Esophagus squamous epithelium (tissue), 5 donors: ENCODE results near the gene GJA10. TPM values are rescaled to one million over a fixed set of nuclear protein-coding genes. Genes with fewer than 3 reads are reported as not detected.
"Not testable (repeated sequence)": the region's sequence is repeated elsewhere in the genome, so short reads cannot be mapped to it uniquely, and the experiment has no call there.

ENCODE experiments used
- DNase-seq: peaks from one replicate; lab custom pipeline; 2025; lab: John Stamatoyannopoulos, UW
- H3K27ac ChIP-seq, 4 donors: fragments of 200-600 bp; sonication (generic); one replicate each; pipeline ENCODE4 v1.5.1; 2016 to 2019; ENCODE audit warnings: mild to moderate bottlenecking in 1 of 4
- H3K27me3 ChIP-seq, 4 donors: fragments of 200-600 bp; sonication (generic); 1 replicate in 3 of 4; 2 replicates in 1 of 4; pipeline versions ENCODE4 v1.5.1 to v1.6.0; 2017 to 2021; ENCODE audit warnings: antibody characterized with exemption in 1 of 4
- H3K36me3 ChIP-seq, 3 donors: fragments of 200-600 bp; sonication (generic); one replicate each; pipeline ENCODE4 v1.5.1; 2016 to 2019
- H3K4me1 ChIP-seq, 3 donors: fragments of 200-600 bp; sonication (generic); one replicate each; pipeline ENCODE4 v1.5.1; 2017 to 2019
- H3K4me3 ChIP-seq, 4 donors: fragments of 200-600 bp; sonication (generic); 1 replicate in 3 of 4; 2 replicates in 1 of 4; pipeline ENCODE4 v1.5.1; 2016 to 2019; ENCODE audit warnings: mild to moderate bottlenecking in 2 of 4, moderate library complexity in 1 of 4
- H3K9me3 ChIP-seq, 3 donors: fragments of 200-600 bp; sonication (generic); one replicate each; pipeline ENCODE4 v1.5.1; 2016 to 2019
- POLR2A ChIP-seq, 4 donors: fragments of 450-650 bp; IDR thresholded peaks; one replicate each; pipeline ENCODE4 v1.6.1; 2017; ENCODE audit warnings: antibody characterized with exemption in 4 of 4, mild to moderate bottlenecking in 4 of 4, moderate library complexity in 3 of 4
- WGBS, 2 donors: methylation state at CpG; one replicate each; pipeline ENCODE4 v1.1.5; 2018; 5-methylcytosine and 5-hydroxymethylcytosine counted together
- intact Hi-C: fragments of 100-400 bp; cut with DNase I; formaldehyde crosslinking; loops from one replicate; pipeline ENCODE4 v1.15.0; 2022
- total RNA-seq, 4 donors: library from RNA; depleted of rRNA; stranded (reverse); fragments of >200 nt; gene quantifications; one replicate each; pipeline ENCODE4 v1.1.0, GENCODE V29; 2016
- TF ChIP-seq, protein P1 (sequence below), 6 experiments: fragments of 450-650 bp in 4 of 6; fragments of 200-600 bp in 2 of 6; sonication (generic) in 2 of 6; IDR thresholded peaks; one replicate each; pipeline ENCODE4 v1.5.1; 2016 to 2019; ENCODE audit warnings: antibody characterized with exemption in 6 of 6, mild to moderate bottlenecking in 4 of 6, moderate library complexity in 4 of 6
- donor health status: DM: yes; HTN: yes; CAD: no.

GJA10 gene
- total RNA-seq, 4 donors from 2014 or later: not detected

DNA sequence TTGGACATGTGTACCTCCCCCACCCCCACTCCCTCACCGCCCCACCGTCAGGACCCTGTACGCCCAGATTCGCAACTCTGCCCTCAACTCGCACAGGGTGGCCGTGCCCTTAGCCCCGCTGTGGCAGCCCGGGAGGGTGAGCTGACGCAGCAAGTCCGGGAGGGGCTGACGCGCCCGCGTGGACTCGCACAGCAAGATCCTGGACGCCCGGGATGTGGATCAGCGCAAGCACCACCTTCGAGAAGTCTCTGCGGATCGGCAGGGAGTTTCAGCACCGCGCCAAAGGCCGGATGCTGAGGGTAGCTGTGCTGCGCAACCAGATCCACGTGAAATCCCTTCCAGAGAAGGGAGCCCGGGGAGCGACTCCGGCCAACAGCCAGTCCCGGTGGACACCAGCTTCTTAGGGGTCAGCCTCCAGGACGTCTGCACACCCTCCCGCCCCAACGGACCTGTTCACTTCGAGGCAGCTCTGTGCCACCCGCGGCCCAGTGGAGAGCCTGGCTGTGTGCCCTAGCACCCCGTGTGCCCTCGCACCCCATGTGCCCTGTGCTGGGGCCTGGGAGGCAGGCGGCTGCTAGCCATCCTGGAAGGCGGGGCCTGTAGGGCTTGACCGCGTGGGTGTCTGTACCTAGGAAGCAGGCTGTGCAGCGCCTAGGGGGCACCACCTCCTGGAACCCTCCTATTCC lies 6.7 kb upstream of the GJA10 start:
- peaks cover 0 to 10% (median 0%) of the 10 kb centered on the region in 3 donors for H3K4me1 ChIP-seq
- no peaks in the 10 kb centered on the region for H3K36me3 ChIP-seq
- H3K9me3 ChIP-seq: no peaks in the 10 kb centered on the region
- H3K27ac ChIP-seq: no peak overlapping the region
- H3K4me3 ChIP-seq: no peak overlapping the region
- intact Hi-C loops: no loop called here
- peaks cover 0 to 52% (median 1%) of the 10 kb centered on the region in 4 donors for H3K27me3 ChIP-seq
- TF ChIP-seq, protein P1, sequence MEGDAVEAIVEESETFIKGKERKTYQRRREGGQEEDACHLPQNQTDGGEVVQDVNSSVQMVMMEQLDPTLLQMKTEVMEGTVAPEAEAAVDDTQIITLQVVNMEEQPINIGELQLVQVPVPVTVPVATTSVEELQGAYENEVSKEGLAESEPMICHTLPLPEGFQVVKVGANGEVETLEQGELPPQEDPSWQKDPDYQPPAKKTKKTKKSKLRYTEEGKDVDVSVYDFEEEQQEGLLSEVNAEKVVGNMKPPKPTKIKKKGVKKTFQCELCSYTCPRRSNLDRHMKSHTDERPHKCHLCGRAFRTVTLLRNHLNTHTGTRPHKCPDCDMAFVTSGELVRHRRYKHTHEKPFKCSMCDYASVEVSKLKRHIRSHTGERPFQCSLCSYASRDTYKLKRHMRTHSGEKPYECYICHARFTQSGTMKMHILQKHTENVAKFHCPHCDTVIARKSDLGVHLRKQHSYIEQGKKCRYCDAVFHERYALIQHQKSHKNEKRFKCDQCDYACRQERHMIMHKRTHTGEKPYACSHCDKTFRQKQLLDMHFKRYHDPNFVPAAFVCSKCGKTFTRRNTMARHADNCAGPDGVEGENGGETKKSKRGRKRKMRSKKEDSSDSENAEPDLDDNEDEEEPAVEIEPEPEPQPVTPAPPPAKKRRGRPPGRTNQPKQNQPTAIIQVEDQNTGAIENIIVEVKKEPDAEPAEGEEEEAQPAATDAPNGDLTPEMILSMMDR (IDR thresholded peaks at IDR 0.05): no peak
- DNase-seq: no peak
- WGBS, 2 donors: 33 to 73% methylated on average over 3 to 12 of the region's 43 CpGs

DNA sequence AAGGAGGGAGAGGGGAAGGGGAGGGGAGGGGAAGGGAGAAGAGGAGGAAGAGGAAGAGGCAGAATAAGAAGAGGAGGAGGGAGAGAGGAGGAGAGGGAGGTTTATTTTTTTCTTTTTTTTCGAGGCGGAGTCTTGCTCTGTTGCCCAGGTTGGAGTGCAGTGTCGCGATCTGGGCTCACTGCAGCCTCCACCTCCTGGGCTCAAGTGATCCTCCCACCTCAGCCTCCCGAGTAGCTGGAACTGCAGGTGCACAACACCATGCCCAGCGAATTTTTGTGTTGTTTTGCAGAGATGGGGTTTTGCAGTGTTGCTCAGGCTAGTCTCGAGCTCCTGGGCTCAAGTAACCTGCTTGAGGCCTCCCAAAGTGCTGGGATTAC lies 6.1 kb upstream of the GJA10 start:
- TF ChIP-seq, protein P1 (IDR thresholded peaks at IDR 0.05): no peak
- no peak for TF ChIP-seq POLR2A (IDR thresholded peaks at IDR 0.05)

DNA sequence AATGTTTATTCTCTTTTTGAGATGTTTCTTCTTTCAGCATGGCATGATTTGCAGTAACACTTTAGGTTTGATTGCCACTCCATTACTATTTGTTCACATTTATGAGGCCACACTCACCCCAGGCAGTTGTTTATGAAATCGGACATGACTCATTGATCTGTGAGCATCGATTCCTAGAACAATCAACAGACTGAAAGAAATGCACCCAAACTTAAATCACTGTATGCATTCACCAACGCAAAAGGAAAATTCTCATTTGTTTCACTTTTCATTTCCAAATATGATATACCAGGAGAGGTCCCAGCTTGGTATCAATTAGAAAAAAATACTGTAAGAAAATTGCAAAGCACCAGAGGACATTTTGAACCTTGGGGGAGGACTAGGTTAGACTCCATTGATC lies 5.4 kb upstream of the GJA10 start:
- H3K27me3 ChIP-seq: peaks cover 0 to 64% (median 1%) of the 10 kb centered on the region in 4 donors
- H3K4me1 ChIP-seq: peaks cover 0 to 10% (median 0%) of the 10 kb centered on the region in 3 donors
- DNase-seq: no peak
- no peak overlapping the region for H3K4me3 ChIP-seq
- no peaks in the 10 kb centered on the region for H3K9me3 ChIP-seq
- no peaks in the 10 kb centered on the region for H3K36me3 ChIP-seq
- intact Hi-C loops: no loop called here
- no peak overlapping the region for H3K27ac ChIP-seq
- 55 to 56% methylated on average over 3 of the region's 3 CpGs for WGBS, 2 donors
- TF ChIP-seq, protein P1 (IDR thresholded peaks at IDR 0.05): no peak
- no peak for TF ChIP-seq POLR2A (IDR thresholded peaks at IDR 0.05)

More for the DNA sequence above, 6.1 kb upstream of the GJA10 start:
- Histone ChIP-seq H3K27me3 (peaks cover 0 to 57% (median 1%) of the 10 kb centered on the region in 4 donors), H3K4me3 (no peak overlapping the region), H3K4me1 (peaks cover 0 to 10% (median 0%) of the 10 kb centered on the region in 3 donors), H3K36me3 (no peaks in the 10 kb centered on the region), H3K9me3 (no peaks in the 10 kb centered on the region), H3K27ac (no peak overlapping the region)
- intact Hi-C loops: no loop called here
- 85 to 89% methylated on average over 7 of the region's 7 CpGs for WGBS, 2 donors
- no peak for DNase-seq

DNA sequence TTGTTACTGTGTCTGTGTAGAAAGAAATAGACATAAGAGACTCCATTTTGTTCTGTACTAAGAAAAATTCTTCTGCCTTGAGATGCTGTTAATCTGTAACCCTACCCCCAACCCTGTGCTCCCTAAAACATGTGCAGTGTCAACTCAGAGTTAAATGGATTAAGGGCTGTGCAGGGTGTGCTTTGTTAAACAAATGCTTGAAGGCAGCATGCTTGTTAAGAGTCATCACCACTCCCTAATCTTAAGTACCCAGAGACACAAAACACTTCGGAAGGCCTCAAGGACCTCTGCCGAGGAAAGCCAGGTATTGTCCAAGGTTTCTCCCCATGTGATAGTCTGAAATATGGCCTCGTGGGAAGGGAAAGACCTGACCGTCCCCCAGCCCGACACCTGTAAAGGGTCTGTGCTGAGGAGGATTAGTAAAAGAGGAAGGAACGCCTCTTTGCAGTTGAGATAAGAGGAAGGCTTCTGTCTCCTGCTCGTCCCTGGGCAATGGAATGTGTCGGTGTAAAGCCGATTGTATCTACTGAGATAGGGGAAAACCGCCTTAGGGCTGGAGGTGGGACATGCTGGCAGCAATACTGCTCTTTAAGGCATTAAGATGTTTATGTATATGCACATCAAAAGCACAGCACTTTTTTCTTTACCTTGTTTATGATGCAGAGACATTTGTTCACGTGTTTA lies 3.3 kb upstream of the GJA10 start:
- DNase-seq, intact Hi-C loops, H3K9me3 ChIP-seq, H3K4me3 ChIP-seq, H3K36me3 ChIP-seq, H3K27ac ChIP-seq: not testable (repeated sequence)
- 8 to 11% methylated on average over 5 to 6 of the region's 11 CpGs for WGBS, 2 donors
- Histone ChIP-seq H3K4me1 (peaks cover 0 to 10% (median 0%) of the 10 kb centered on the region in 3 donors), H3K27me3 (peaks cover 0 to 85% (median 2%) of the 10 kb centered on the region in 4 donors)

DNA sequence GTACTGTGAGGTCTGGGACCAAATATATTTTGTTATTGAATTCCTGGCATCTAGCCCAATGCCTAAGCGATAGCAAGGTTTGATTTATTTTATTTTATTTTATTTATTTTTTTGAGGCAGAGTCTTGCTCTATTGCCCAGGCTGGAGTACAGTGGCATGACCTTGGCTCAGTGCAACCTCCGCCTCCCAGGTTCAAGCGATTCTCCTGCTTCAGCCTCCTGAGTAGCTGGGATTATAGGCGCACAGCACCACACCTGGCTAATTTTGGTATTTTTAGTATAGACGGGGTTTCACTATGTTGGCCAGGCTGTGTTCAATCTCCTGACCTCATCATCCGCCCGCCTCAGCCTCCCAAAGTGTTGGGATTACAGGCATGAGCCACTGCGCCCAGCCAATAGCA lies 1.7 kb upstream of the GJA10 start:
- H3K27ac ChIP-seq, H3K4me1 ChIP-seq, H3K36me3 ChIP-seq, H3K9me3 ChIP-seq, H3K4me3 ChIP-seq, DNase-seq, intact Hi-C loops: not testable (repeated sequence)
- H3K27me3 ChIP-seq: peaks cover 0 to 83% (median 2%) of the 10 kb centered on the region in 4 donors
- WGBS, 2 donors: 68 to 89% methylated on average over 7 to 8 of the region's 8 CpGs

DNA sequence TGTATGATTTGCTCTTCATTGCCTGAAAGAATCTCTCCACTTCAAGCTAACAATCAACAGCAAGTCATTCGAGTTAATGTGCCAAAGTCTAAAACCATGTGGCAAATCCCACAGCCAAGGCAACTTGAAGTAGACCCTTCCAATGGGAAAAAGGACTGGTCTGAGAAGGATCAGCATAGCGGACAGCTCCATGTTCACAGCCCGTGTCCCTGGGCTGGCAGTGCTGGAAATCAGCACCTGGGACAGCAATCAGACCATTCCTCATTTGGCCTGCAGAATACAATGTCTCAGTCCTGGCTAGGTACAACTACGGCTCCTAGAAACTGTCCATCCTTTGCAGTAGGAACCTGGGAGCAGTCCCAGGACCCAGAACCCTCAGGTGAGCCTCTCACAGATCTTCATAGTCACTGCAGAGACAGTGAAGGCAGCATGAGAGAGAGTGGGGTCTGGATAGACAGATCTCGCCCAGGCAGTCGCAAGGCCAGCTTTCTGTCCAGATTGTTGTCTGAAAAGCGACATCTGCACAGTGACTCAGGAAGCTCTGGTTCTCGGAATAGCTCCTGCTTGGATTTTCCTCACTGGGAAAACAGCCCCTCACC lies 1.1 kb downstream of the GJA10 start:
- H3K4me1 ChIP-seq: peaks cover 0 to 5% (median 0%) of the 10 kb centered on the region in 3 donors
- WGBS, 2 donors: 28 to 46% methylated on average over 6 to 7 of the region's 8 CpGs
- intact Hi-C loops: no loop called here
- H3K9me3 ChIP-seq: no peaks in the 10 kb centered on the region
- DNase-seq: no peak
- TF ChIP-seq, protein P1 (IDR thresholded peaks at IDR 0.05): no peak
- no peak for TF ChIP-seq POLR2A (IDR thresholded peaks at IDR 0.05)
- H3K36me3 ChIP-seq: no peaks in the 10 kb centered on the region
- H3K4me3 ChIP-seq: no peak overlapping the region
- H3K27me3 ChIP-seq: peaks cover 0 to 63% (median 1%) of the 10 kb centered on the region in 4 donors
- no peak overlapping the region for H3K27ac ChIP-seq

DNA sequence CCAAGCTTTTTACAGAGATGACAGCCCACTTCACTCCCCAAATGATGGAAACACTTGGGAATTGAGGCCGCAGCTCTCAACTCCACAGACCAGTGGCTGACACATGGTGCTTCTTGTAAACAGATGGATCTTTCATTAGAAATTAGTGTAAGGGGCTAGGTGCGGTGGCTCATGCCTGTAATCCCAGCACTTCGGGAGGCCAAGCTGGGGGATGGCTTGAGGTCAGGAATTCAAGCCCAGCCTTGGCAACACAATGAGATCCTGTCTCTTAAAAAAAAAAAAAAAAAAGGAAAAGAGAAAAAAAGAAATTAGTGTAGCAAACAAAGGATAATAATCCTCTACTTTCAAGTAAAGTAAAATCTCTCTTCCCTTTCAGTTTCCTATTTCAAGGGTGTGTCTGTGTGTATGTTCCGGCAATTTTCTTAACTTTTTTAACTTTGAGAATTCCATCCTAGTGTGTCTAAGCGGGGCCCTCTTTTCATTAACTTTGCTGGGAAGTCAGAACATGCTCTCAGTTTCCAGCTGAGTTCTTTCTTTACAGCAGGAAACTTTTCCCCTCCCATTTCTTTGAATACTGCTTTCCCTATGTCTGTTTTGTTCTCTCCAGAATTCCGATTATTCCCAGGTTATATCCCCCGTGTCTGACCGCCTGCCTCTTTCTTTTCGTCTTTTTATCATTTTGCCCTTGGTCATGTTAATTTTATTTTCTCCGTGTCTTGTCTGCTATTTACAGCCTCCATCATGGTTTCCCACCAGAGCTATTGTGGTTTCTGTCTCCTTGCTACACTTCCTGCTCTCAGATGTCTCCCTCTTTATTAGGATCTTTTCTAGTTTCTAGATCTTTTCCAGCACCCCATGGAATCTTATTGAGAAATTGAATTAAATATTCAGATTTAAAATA lies 16.0 kb downstream of the GJA10 start:
- 42 to 56% methylated on average over 10 of the region's 10 CpGs for WGBS, 2 donors
- H3K27me3 ChIP-seq, intact Hi-C loops, H3K9me3 ChIP-seq, H3K36me3 ChIP-seq, H3K4me3 ChIP-seq, DNase-seq, H3K4me1 ChIP-seq, H3K27ac ChIP-seq: not testable (repeated sequence)
